CD4-positive, alpha-beta T cell treated with Interleukin-21 for 1 hour (primary cell): ENCODE results near the gene FSTL4.
A peak's percentile ranks its signal among the peaks of the same experiment; 100 is the strongest.

Experiments
- DNase-seq: peaks from one replicate; pipeline ENCODE4 v3.0.0-alpha.2; 2020

FSTL4 gene

GRCh38 chr5:133612249-133612860 is at the start of gene FSTL4:
Gene FSTL4, minus strand, starts transcription at chr5:133612541.
- peak; percentile 32 for DNase-seq

- no peak for DNase-seq
Measured at GRCh38 chr5:133661389-133661788, 49.0 kb upstream of the FSTL4 start.

GRCh38 chr5:133658327-133658726 is 46.0 kb upstream of the FSTL4 start:
- no peak for DNase-seq

- DNase-seq = no peak
Measured at GRCh38 chr5:133657036-133657435, 44.7 kb upstream of the FSTL4 start.

- no peak for DNase-seq
Measured at GRCh38 chr5:133655966-133656365, 43.6 kb upstream of the FSTL4 start.

GRCh38 chr5:133653760-133654049 is 41.4 kb upstream of the FSTL4 start:
- DNase-seq = no peak

- no peak for DNase-seq
Measured at GRCh38 chr5:133652951-133653759, 40.8 kb upstream of the FSTL4 start.

- no peak for DNase-seq
Measured at GRCh38 chr5:133644000-133644865, 31.9 kb upstream of the FSTL4 start.

GRCh38 chr5:133643365-133643764 is 31.0 kb upstream of the FSTL4 start:
- DNase-seq = no peak

- no peak for DNase-seq
Measured at GRCh38 chr5:133642153-133642722, 29.9 kb upstream of the FSTL4 start.

GRCh38 chr5:133641683-133642082 is 29.3 kb upstream of the FSTL4 start:
- DNase-seq = no peak

GRCh38 chr5:133639850-133640528 is 27.6 kb upstream of the FSTL4 start:
- no peak for DNase-seq

GRCh38 chr5:133638436-133638835 is 26.1 kb upstream of the FSTL4 start:
- DNase-seq = no peak

GRCh38 chr5:133637206-133637605 is 24.9 kb upstream of the FSTL4 start:
- no peak for DNase-seq

GRCh38 chr5:133635051-133635450 is 22.7 kb upstream of the FSTL4 start:
- no peak for DNase-seq

- no peak for DNase-seq
Measured at GRCh38 chr5:133627180-133627579, 14.8 kb upstream of the FSTL4 start.

- DNase-seq = no peak
Measured at GRCh38 chr5:133624316-133624715, 12.0 kb upstream of the FSTL4 start.

- peak; percentile 16 for DNase-seq
Measured at GRCh38 chr5:133618141-133618540, 5.8 kb upstream of the FSTL4 start.

- DNase-seq = no peak
Measured at GRCh38 chr5:133613743-133614142, 1.4 kb upstream of the FSTL4 start.

- DNase-seq = no peak
Measured at GRCh38 chr5:133613184-133613583, 843 bp upstream of the FSTL4 start.

GRCh38 chr5:133611357-133612248 is 738 bp downstream of the FSTL4 start:
- no peak for DNase-seq
